GM12878 (cell line): ENCODE data around the gene NUP37. TPM values are rescaled to one million over a fixed set of nuclear protein-coding genes. Genes with fewer than 3 reads are reported as not detected.

Source experiments
- ATAC-seq: fragments of 200-7000 bp; cut with Tn5 transposase; 3 replicates; pipeline ENCODE4 v1.9.1; 2020; ENCODE audit warnings: mild to moderate bottlenecking, moderate library complexity
- BruUV-seq: library from RNA; stranded (reverse); fragments of 400-500 nt; replicated peaks from 2 replicates; lab custom pipeline; 2021; lab: Mats Ljungman, UMichigan
- CTCF ChIA-PET: fragments of 300-600 bp; sonication (Branson Sonifier 250); formaldehyde crosslinking; extraction: SDS; loops from one replicate; lab custom pipeline; 2021; ENCODE audit warnings: inconsistent platforms; lab: Yijun Ruan, JAX
- POLR2A ChIA-PET: fragments of 350-600 bp; formaldehyde crosslinking; extraction: SDS; loops from one replicate; lab custom pipeline; 2021; ENCODE audit warnings: inconsistent platforms; lab: Charles Lee
- RAD21 ChIA-PET: fragments of 300-600 bp; sonication (Branson Sonifier 250); formaldehyde crosslinking; loops from one replicate; lab custom pipeline; 2023; ENCODE audit warnings: antibody characterized with exemption; ENCODE audit not compliant: unreplicated experiment; lab: Charles Lee
- SMC1A ChIA-PET: fragments of 300-600 bp; sonication (Branson Sonifier 250); formaldehyde crosslinking; loops from one replicate; lab custom pipeline; 2023; ENCODE audit not compliant: unreplicated experiment, uncharacterized antibody; lab: Charles Lee
- DNase-seq: peaks from one replicate; pipeline ENCODE4 v3.0.0-alpha.2; 2011; ENCODE audit warnings: low read depth, low spot score
- FAIRE-seq: peaks from 3 replicates; lab custom pipeline; 2011; peaks lifted over from hg19 to GRCh38; lab: Jason Lieb, UNC
- H2AFZ ChIP-seq: 2 replicates; pipeline ENCODE4 v1.6.0; 2011; ENCODE audit warnings: low read depth, low read length, control low read depth; ENCODE audit not compliant: control insufficient read depth
- H3K27ac ChIP-seq: 2 replicates; pipeline ENCODE4 v1.5.1; 2011; ENCODE audit warnings: control low read depth; ENCODE audit not compliant: control insufficient read depth, insufficient read depth
- H3K27me3 ChIP-seq, 2 experiments: replicated peaks in 1 of 2; 2 replicates each; pipeline versions ENCODE4 v1.6.0 to v1.6.1; 2011; ENCODE audit warnings: low read length in 1 of 2; ENCODE audit not compliant: control insufficient read depth in 2 of 2, insufficient read depth in 2 of 2
- H3K36me3 ChIP-seq, 2 experiments: 2 replicates each; pipeline ENCODE4 v1.5.1; 2011; ENCODE audit warnings: low read length in 1 of 2; ENCODE audit not compliant: control insufficient read depth in 2 of 2, insufficient read depth in 2 of 2
- H3K4me1 ChIP-seq: 2 replicates; pipeline ENCODE4 v1.6.1; 2011; ENCODE audit warnings: mild to moderate bottlenecking, low read length, moderate library complexity, mixed read lengths; ENCODE audit not compliant: control insufficient read depth, insufficient read depth
- H3K4me2 ChIP-seq: 2 replicates; pipeline ENCODE4 v1.6.0; 2011; ENCODE audit warnings: control low read depth; ENCODE audit not compliant: control insufficient read depth, insufficient read depth
- H3K4me3 ChIP-seq: fragments of 200-600 bp; sonication (generic); 2 replicates; pipeline ENCODE4 v1.5.1; 2016
- H3K79me2 ChIP-seq: 2 replicates; pipeline ENCODE4 v1.6.0; 2011; ENCODE audit warnings: low read length; ENCODE audit not compliant: control insufficient read depth, insufficient read depth
- H3K9ac ChIP-seq: 2 replicates; pipeline ENCODE4 v1.8.0; 2011; ENCODE audit warnings: low read length, control low read depth, mixed read lengths; ENCODE audit not compliant: control insufficient read depth, insufficient read depth
- H3K9me3 ChIP-seq: replicated peaks from 3 replicates; pipeline ENCODE4 v1.5.1; 2011; ENCODE audit warnings: mild to moderate bottlenecking, low read length; ENCODE audit not compliant: control insufficient read depth, insufficient read depth
- H4K20me1 ChIP-seq: 2 replicates; pipeline ENCODE4 v1.6.0; 2011; ENCODE audit not compliant: control insufficient read depth, insufficient read depth
- BMI1 ChIP-seq: fragments of 450-650 bp; IDR thresholded peaks from 2 replicates; pipeline ENCODE4 v1.6.1; 2016; ENCODE audit warnings: mild to moderate bottlenecking, moderate library complexity, borderline replicate concordance
- MEF2A ChIP-seq: IDR thresholded peaks from 2 replicates; pipeline ENCODE4 v1.6.1; 2011; ENCODE audit warnings: low read depth, mild to moderate bottlenecking, low read length, moderate library complexity; ENCODE audit not compliant: insufficient read depth
- RAD21 ChIP-seq: IDR thresholded peaks from 2 replicates; pipeline ENCODE4 v1.6.1; 2011; ENCODE audit warnings: mild to moderate bottlenecking, low read depth, low read length, moderate library complexity; ENCODE audit not compliant: insufficient read depth
- RUNX3 ChIP-seq: IDR thresholded peaks from 2 replicates; pipeline ENCODE4 v1.6.1; 2012; ENCODE audit warnings: low read length, inconsistent platforms
- SMAD1 ChIP-seq: fragments of 450-650 bp; IDR thresholded peaks from 2 replicates; pipeline ENCODE4 v1.6.1; 2018; ENCODE audit warnings: mild to moderate bottlenecking, low read depth; ENCODE audit not compliant: partially characterized antibody
- SMC3 ChIP-seq: IDR thresholded peaks from 2 replicates; pipeline ENCODE4 v1.6.1; 2011; ENCODE audit warnings: low read length, improper control_type of control experiment, borderline replicate concordance
- SP1 ChIP-seq: IDR thresholded peaks from one replicate; pipeline ENCODE4 v1.6.1; 2011; ENCODE audit warnings: low read depth, low read length
- WGBS: methylation state at CpG from one replicate; pipeline ENCODE4 v1.1.6; 2016; ENCODE audit warnings: low lambda C conversion rate; ENCODE audit not compliant: insufficient replicate concordance, insufficient coverage; ENCODE audit errors: missing lambda C conversion rate; 5-methylcytosine and 5-hydroxymethylcytosine counted together
- in situ Hi-C: fragments of 300-500 bp; cut with MboI; formaldehyde crosslinking; loops from 9 replicates; pipeline ENCODE4 v1.14.3; 2018; ENCODE audit warnings: mixed read lengths
- intact Hi-C: fragments of 100-400 bp; cut with micrococcal nuclease; formaldehyde crosslinking; loops from one replicate; pipeline ENCODE4 v1.14.2; 2022; ENCODE audit not compliant: unreplicated experiment
- polyA plus RNA-seq, 11 experiments: library from polyadenylated mRNA; depleted of rRNA in 4 of 11; unstranded in 6 of 11; stranded (reverse) in 5 of 11; fragments of >200 nt; fragmentation: Nextera tagmentation in 4 of 11; fragmentation: Illumina TruSeq in 1 of 11; extraction: Ambion mirVana in 4 of 11; extraction: Trizol in 1 of 11; gene quantifications; 1 replicate in 1 of 11; 2 replicates in 10 of 11; pipeline versions ENCODE4 v1.2.1 to v1.2.3, GENCODE V29; 2011 to 2016; ENCODE audit warnings: inconsistent platforms in 2 of 11, missing spikeins in 2 of 11, low read depth in 1 of 11
- total RNA-seq, 4 experiments: library from RNA; depleted of rRNA in 3 of 4; stranded (reverse); fragments of >200 nt in 3 of 4; fragmentation: Illumina TruSeq in 1 of 4; extraction: Trizol in 1 of 4; gene quantifications; 2 replicates each; pipeline versions ENCODE4 v1.2.1 to v1.2.3, GENCODE V29; 2013 to 2021
- TF ChIP-seq, protein P1 (sequence below), 3 experiments: IDR thresholded peaks in 2 of 3; conservative IDR thresholded peaks in 1 of 3; 2 replicates each; pipeline ENCODE4 v1.5.1; 2011; ENCODE audit warnings: low read depth in 3 of 3, low read length in 3 of 3, mild to moderate bottlenecking in 3 of 3, control low read depth in 2 of 3, moderate library complexity in 2 of 3, inconsistent platforms in 1 of 3, mixed read lengths in 1 of 3; ENCODE audit not compliant: control insufficient read depth in 2 of 3, insufficient read depth in 1 of 3; ENCODE audit errors: extremely low read depth in 1 of 3

Gene NUP37
- total and polyA plus RNA-seq, 10 of the 15 experiments (the other 5 are each of a cell fraction or from before 2014, with no cell fraction given), result 51.8 to 250 (median 99.6) TPM

GRCh38 chr12:102096855-102097254, 23.1 kb downstream of the NUP37 start:
- CTCF ChIA-PET, result interaction anchor here (0.8 to 6.2 kb wide), 18 partner anchors 15 to 782 kb away, joined by 3 to 54 read pairs (median 4); no protein-coding TSS in a partner anchor
- Histone ChIP-seq H3K27me3 (no peaks in the 10 kb centered on the region), H3K79me2 (no peaks in the 10 kb centered on the region), H3K4me2 (0 out of 2 replicates have a peak overlapping the region, but pooled peaks have one; percentile 17), H2AFZ (no peak overlapping the region), H3K27ac (no peak overlapping the region), H3K9me3 (no peaks in the 10 kb centered on the region), H4K20me1 (no peaks in the 10 kb centered on the region), H3K9ac (no peak overlapping the region), H3K4me1 (peaks cover 10% of the 10 kb centered on the region), H3K36me3 (no peaks in the 10 kb centered on the region; a peak in 3 of 4 replicates), H3K4me3 (no peak overlapping the region)
- RAD21 ChIA-PET, result interaction anchor here (1.3 to 3.6 kb wide), 5 partner anchors 72 to 714 kb away, joined by 5 to 26 read pairs (median 6); no protein-coding TSS in a partner anchor
- no TSS peak for BruUV-seq
- intact Hi-C loops, result loop anchor here (5.0 to 10.0 kb wide), 3 partner anchors 385 to 718 kb away; partner anchors contain the start of gene IGF1
- in situ Hi-C loops, result loop anchor here (10.0 kb wide), 1 partner anchor 648 kb away; no protein-coding TSS in a partner anchor
- POLR2A ChIA-PET, result interaction anchor here (0.5 to 2.0 kb wide), 5 partner anchors 13 to 55 kb away, joined by 3 to 9 read pairs (median 5); partner anchors contain the start of genes NUP37 and PARPBP
- TF ChIP-seq RUNX3 (peak; percentile 17; the same call in 1 of the 2 replicates), SMAD1 (no peak)
- WGBS, result 67% methylated on average over 3 of the region's 3 CpGs
- DNase-seq, result no peak
- no peak; the same call in 2 of the 3 replicates for ATAC-seq
- SMC1A ChIA-PET, result interaction anchor here (0.5 to 5.1 kb wide), 19 partner anchors 15 to 1451 kb away, joined by 3 to 32 read pairs (median 4); no protein-coding TSS in a partner anchor
- FAIRE-seq, result peak; percentile 66

GRCh38 chr12:102095677-102096263, 24.1 kb downstream of the NUP37 start:
- no peak for TF ChIP-seq SP1
- TF ChIP-seq RAD21, result peak; percentile 69
- TF ChIP-seq MEF2A, result no peak
- TF ChIP-seq, protein P1, sequence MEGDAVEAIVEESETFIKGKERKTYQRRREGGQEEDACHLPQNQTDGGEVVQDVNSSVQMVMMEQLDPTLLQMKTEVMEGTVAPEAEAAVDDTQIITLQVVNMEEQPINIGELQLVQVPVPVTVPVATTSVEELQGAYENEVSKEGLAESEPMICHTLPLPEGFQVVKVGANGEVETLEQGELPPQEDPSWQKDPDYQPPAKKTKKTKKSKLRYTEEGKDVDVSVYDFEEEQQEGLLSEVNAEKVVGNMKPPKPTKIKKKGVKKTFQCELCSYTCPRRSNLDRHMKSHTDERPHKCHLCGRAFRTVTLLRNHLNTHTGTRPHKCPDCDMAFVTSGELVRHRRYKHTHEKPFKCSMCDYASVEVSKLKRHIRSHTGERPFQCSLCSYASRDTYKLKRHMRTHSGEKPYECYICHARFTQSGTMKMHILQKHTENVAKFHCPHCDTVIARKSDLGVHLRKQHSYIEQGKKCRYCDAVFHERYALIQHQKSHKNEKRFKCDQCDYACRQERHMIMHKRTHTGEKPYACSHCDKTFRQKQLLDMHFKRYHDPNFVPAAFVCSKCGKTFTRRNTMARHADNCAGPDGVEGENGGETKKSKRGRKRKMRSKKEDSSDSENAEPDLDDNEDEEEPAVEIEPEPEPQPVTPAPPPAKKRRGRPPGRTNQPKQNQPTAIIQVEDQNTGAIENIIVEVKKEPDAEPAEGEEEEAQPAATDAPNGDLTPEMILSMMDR (IDR thresholded peaks at IDR 0.05 in 2 of 3, conservative IDR thresholded peaks at IDR 0.05 in 1 of 3; ENCODE audit: control insufficient read depth in 2 of 3, extremely low read depth in 1 of 3, insufficient read depth in 1 of 3, low read depth in 3 of 3, low read length in 3 of 3), result peak; percentile 48 to 67 (median 51); a peak in 4 of 6 replicates
- TF ChIP-seq SMC3, result peak; percentile 76; the same call in 1 of the 2 replicates
- no peak for TF ChIP-seq BMI1
- TF ChIP-seq, all 136 proteins: peak for 3
- no peak overlapping the region for H3K9ac ChIP-seq
- no peak overlapping the region for H3K27ac ChIP-seq
- ChIA-PET POLR2A (no interaction called here), CTCF (interaction anchor here (0.6 to 6.2 kb wide), 25 partner anchors 21 to 788 kb away, joined by 3 to 54 read pairs (median 5); no protein-coding TSS in a partner anchor), SMC1A (interaction anchor here (0.6 to 5.1 kb wide), 22 partner anchors 11 to 715 kb away, joined by 3 to 32 read pairs (median 5); no protein-coding TSS in a partner anchor), RAD21 (interaction anchor here (0.8 to 3.6 kb wide), 15 partner anchors 13 to 783 kb away, joined by 3 to 26 read pairs (median 4); partner anchors contain the start of gene IGF1)
- FAIRE-seq (peak; percentile 18), ATAC-seq (peak; percentile 92), DNase-seq (peak; percentile 4)
- H3K4me2 ChIP-seq, result no peak overlapping the region
- no peaks in the 10 kb centered on the region; a peak in 3 of 4 replicates for H3K36me3 ChIP-seq
- in situ Hi-C loops (loop anchor here (10.0 kb wide), 1 partner anchor 649 kb away; no protein-coding TSS in a partner anchor), intact Hi-C loops (loop anchor here (1.0 to 10.0 kb wide), 5 partner anchors 387 to 719 kb away; partner anchors contain the start of gene IGF1)
- no peak overlapping the region for H2AFZ ChIP-seq
- WGBS, result 95% methylated on average over 2 of the region's 2 CpGs
- no peaks in the 10 kb centered on the region for H3K79me2 ChIP-seq
- no peaks in the 10 kb centered on the region for H3K27me3 ChIP-seq
- H4K20me1 ChIP-seq, result no peaks in the 10 kb centered on the region
- BruUV-seq, result no TSS peak
- no peaks in the 10 kb centered on the region for H3K9me3 ChIP-seq
- H3K4me1 ChIP-seq, result peaks cover 10% of the 10 kb centered on the region
- H3K4me3 ChIP-seq, result no peak overlapping the region
